SW480 (cell line): Measurements from ENCODE around the gene GALNT10.
A peak's percentile ranks its signal among the peaks of the same experiment; 100 is the strongest.

Experiments
- DNase-seq: peaks from one replicate; pipeline ENCODE4 v3.0.0-alpha.2; 2016; ENCODE audit warnings: low spot score

Gene GALNT10

GRCh38 chr5:154324033-154324432 lies 133.5 kb downstream of the GALNT10 start:
- DNase-seq, result no peak

GRCh38 chr5:154325566-154325965 lies 135.0 kb downstream of the GALNT10 start:
- no peak for DNase-seq

GRCh38 chr5:154329062-154329461 lies 138.5 kb downstream of the GALNT10 start:
- no peak for DNase-seq

GRCh38 chr5:154329519-154330040 lies 139.0 kb downstream of the GALNT10 start:
- DNase-seq, result no peak

- no peak for DNase-seq
Observed at GRCh38 chr5:154330097-154330667, 139.6 kb downstream of the GALNT10 start.

- no peak for DNase-seq
Observed at GRCh38 chr5:154331232-154331631, 140.7 kb downstream of the GALNT10 start.

GRCh38 chr5:154331924-154332323 lies 141.4 kb downstream of the GALNT10 start:
- no peak for DNase-seq

GRCh38 chr5:154332451-154332850 lies 141.9 kb downstream of the GALNT10 start:
- no peak for DNase-seq

- DNase-seq, result no peak
Observed at GRCh38 chr5:154333016-154333415, 142.5 kb downstream of the GALNT10 start.

- DNase-seq, result no peak
Observed at GRCh38 chr5:154334406-154335064, 144.0 kb downstream of the GALNT10 start.

GRCh38 chr5:154335065-154335448 lies 144.5 kb downstream of the GALNT10 start:
- no peak for DNase-seq

GRCh38 chr5:154341620-154342019 lies 151.1 kb downstream of the GALNT10 start:
- DNase-seq, result no peak

GRCh38 chr5:154342211-154342610 lies 151.7 kb downstream of the GALNT10 start:
- DNase-seq, result no peak

- no peak for DNase-seq
Observed at GRCh38 chr5:154342963-154343362, 152.4 kb downstream of the GALNT10 start.

- DNase-seq, result no peak
Observed at GRCh38 chr5:154344461-154344860, 153.9 kb downstream of the GALNT10 start.

GRCh38 chr5:154345255-154345952 lies 154.9 kb downstream of the GALNT10 start:
- DNase-seq, result no peak

GRCh38 chr5:154346427-154346826 lies 155.9 kb downstream of the GALNT10 start:
- DNase-seq, result no peak

GRCh38 chr5:154349626-154350264 lies 159.2 kb downstream of the GALNT10 start:
- DNase-seq, result no peak

GRCh38 chr5:154351141-154351540 lies 160.6 kb downstream of the GALNT10 start:
- no peak for DNase-seq

GRCh38 chr5:154351566-154351965 lies 161.0 kb downstream of the GALNT10 start:
- no peak for DNase-seq

- peak; percentile 36 for DNase-seq
Observed at GRCh38 chr5:154352960-154353548, 162.5 kb downstream of the GALNT10 start.

GRCh38 chr5:154355129-154355611 lies 164.6 kb downstream of the GALNT10 start:
- no peak for DNase-seq
